HG03378 (cell line): ENCODE data around the gene ZBTB12.
"Not testable (repeated sequence)": the region's sequence is repeated elsewhere in the genome, so short reads cannot be mapped to it uniquely, and the experiment has no call there.

Experiments
- ATAC-seq: cut with Tn5 transposase; IDR thresholded peaks from one replicate; pipeline ENCODE4 v1.9.1; 2021; ENCODE audit warnings: mild to moderate bottlenecking, moderate library complexity; ENCODE audit not compliant: unreplicated experiment

Gene ZBTB12

GRCh38 chr6:31922942-31923341 is 21.1 kb upstream of the ZBTB12 start:
- ATAC-seq = no peak

- ATAC-seq = no peak
Measured at GRCh38 chr6:31920811-31921210, 18.9 kb upstream of the ZBTB12 start.

- ATAC-seq = no peak
Measured at GRCh38 chr6:31919624-31920303, 17.9 kb upstream of the ZBTB12 start.

- ATAC-seq = no peak
Measured at GRCh38 chr6:31918069-31918720, 16.3 kb upstream of the ZBTB12 start.

GRCh38 chr6:31915756-31916155 is 13.9 kb upstream of the ZBTB12 start:
- no peak for ATAC-seq

GRCh38 chr6:31915351-31915750 is 13.5 kb upstream of the ZBTB12 start:
- ATAC-seq = no peak

GRCh38 chr6:31911826-31912585 is 10.1 kb upstream of the ZBTB12 start:
- no peak for ATAC-seq

GRCh38 chr6:31909298-31909697 is 7.4 kb upstream of the ZBTB12 start:
- ATAC-seq = not testable (repeated sequence)

- peak; percentile 76 for ATAC-seq
Measured at GRCh38 chr6:31908791-31909190, 6.9 kb upstream of the ZBTB12 start.

- not testable (repeated sequence) for ATAC-seq
Measured at GRCh38 chr6:31908255-31908654, 6.4 kb upstream of the ZBTB12 start.

- no peak for ATAC-seq
Measured at GRCh38 chr6:31907158-31907813, 5.4 kb upstream of the ZBTB12 start.

- ATAC-seq = not testable (repeated sequence)
Measured at GRCh38 chr6:31906727-31907126, 4.8 kb upstream of the ZBTB12 start.

GRCh38 chr6:31906122-31906521 is 4.2 kb upstream of the ZBTB12 start:
- no peak for ATAC-seq

GRCh38 chr6:31905041-31905440 is 3.2 kb upstream of the ZBTB12 start:
- no peak for ATAC-seq

- no peak for ATAC-seq
Measured at GRCh38 chr6:31903957-31904356, 2.1 kb upstream of the ZBTB12 start.

GRCh38 chr6:31901415-31901952 is 402 bp downstream of the ZBTB12 start:
- ATAC-seq = no peak

- ATAC-seq = no peak
Measured at GRCh38 chr6:31900917-31901414, 920 bp downstream of the ZBTB12 start.

- ATAC-seq = no peak
Measured at GRCh38 chr6:31899882-31900722, 1.8 kb downstream of the ZBTB12 start.

GRCh38 chr6:31899215-31899614 is 2.7 kb downstream of the ZBTB12 start:
- ATAC-seq = no peak

GRCh38 chr6:31898383-31899011 is 3.4 kb downstream of the ZBTB12 start:
- no peak for ATAC-seq
